Naive thymus-derived CD4-positive, alpha-beta T cell (primary cell): ENCODE data around the gene PGC. TPM values are rescaled to one million over a fixed set of nuclear protein-coding genes. Genes with fewer than 3 reads are reported as not detected.

Source experiments
- ATAC-seq: fragments of 150-1000 bp; cut with Tn5 transposase; 2 replicates; pipeline ENCODE4 v1.10.0; 2021; ENCODE audit warnings: mild to moderate bottlenecking, moderate library complexity
- CTCF ChIA-PET: fragments of 350-600 bp; sonication (Branson Sonifier 250); formaldehyde crosslinking; loops from one replicate; lab custom pipeline; 2021; ENCODE audit warnings: antibody characterized with exemption; lab: Charles Lee
- POLR2A ChIA-PET: fragments of 350-600 bp; sonication (Branson Sonifier 250); formaldehyde crosslinking; loops from one replicate; lab custom pipeline; 2021; ENCODE audit warnings: antibody characterized with exemption, inconsistent platforms; lab: Charles Lee
- DNase-seq, 9 donors: peaks; one replicate each; pipeline versions ENCODE4 v3.0.0 to v3.0.0-alpha.2; 2020 to 2022; ENCODE audit warnings: mixed read lengths in 1 of 9
- H3K27ac ChIP-seq: one replicate; pipeline ENCODE4 v1.7.0; 2013; ENCODE audit warnings: mild to moderate bottlenecking, low read depth, low read length, moderate library complexity
- H3K27me3 ChIP-seq, 2 donors: one replicate each; pipeline ENCODE4 v1.7.0; 2013; ENCODE audit warnings: low read length in 2 of 2, mild to moderate bottlenecking in 2 of 2, moderate library complexity in 2 of 2; ENCODE audit not compliant: control insufficient read depth in 2 of 2, insufficient read depth in 2 of 2
- H3K36me3 ChIP-seq, 3 experiments: 1 replicate in 2 of 3; 2 replicates in 1 of 3; pipeline ENCODE4 v1.7.0; 2013; ENCODE audit warnings: low read length in 3 of 3, mild to moderate bottlenecking in 3 of 3, moderate library complexity in 1 of 3; ENCODE audit not compliant: insufficient read depth in 3 of 3, control insufficient read depth in 2 of 3
- H3K4me1 ChIP-seq, 2 donors: one replicate each; pipeline ENCODE4 v1.7.0; 2013; ENCODE audit warnings: low read length in 2 of 2, mild to moderate bottlenecking in 2 of 2, moderate library complexity in 1 of 2; ENCODE audit not compliant: control insufficient read depth in 2 of 2, insufficient read depth in 2 of 2
- H3K4me3 ChIP-seq: 2 replicates; pipeline ENCODE4 v1.7.0; 2013; ENCODE audit warnings: mild to moderate bottlenecking, low read length
- H3K9me3 ChIP-seq, 3 experiments: 1 replicate in 2 of 3; 2 replicates in 1 of 3; pipeline ENCODE4 v1.7.0; 2013; ENCODE audit warnings: low read length in 3 of 3; ENCODE audit not compliant: control insufficient read depth in 2 of 3
- H3K27ac Mint-ChIP-seq, 9 donors: one replicate each; pipeline ENCODE4 v1.8.0; 2020 to 2022; ENCODE audit warnings: mixed read lengths in 9 of 9, mild to moderate bottlenecking in 8 of 9, moderate library complexity in 5 of 9, inconsistent platforms in 2 of 9
- H3K27me3 Mint-ChIP-seq, 5 donors: one replicate each; pipeline ENCODE4 v1.8.0; 2021 to 2022; ENCODE audit warnings: mixed read lengths in 5 of 5, mild to moderate bottlenecking in 1 of 5
- H3K36me3 Mint-ChIP-seq, 5 donors: one replicate each; pipeline ENCODE4 v1.8.0; 2020 to 2022; ENCODE audit warnings: mixed read lengths in 5 of 5, mild to moderate bottlenecking in 3 of 5, inconsistent platforms in 1 of 5
- H3K4me1 Mint-ChIP-seq, 7 donors: one replicate each; pipeline ENCODE4 v1.8.0; 2020 to 2022; ENCODE audit warnings: mixed read lengths in 7 of 7, mild to moderate bottlenecking in 3 of 7, inconsistent platforms in 1 of 7
- H3K4me3 Mint-ChIP-seq, 10 donors: one replicate each; pipeline ENCODE4 v1.8.0; 2020 to 2022; ENCODE audit warnings: mild to moderate bottlenecking in 10 of 10, mixed read lengths in 10 of 10, moderate library complexity in 6 of 10, inconsistent platforms in 2 of 10
- H3K9me3 Mint-ChIP-seq, 11 donors: one replicate each; pipeline ENCODE4 v1.8.0; 2020 to 2022; ENCODE audit warnings: mixed read lengths in 11 of 11, mild to moderate bottlenecking in 4 of 11, inconsistent platforms in 1 of 11, moderate library complexity in 1 of 11
- intact Hi-C, 2 donors: fragments of 100-400 bp; cut with micrococcal nuclease; formaldehyde crosslinking; loops; one replicate each; pipeline ENCODE4 v1.15.1; 2023
- polyA plus RNA-seq, 2 donors: library from polyadenylated mRNA; unstranded; fragments of 300-500 nt; fragmentation: Illumina TruSeq; gene quantifications; one replicate each; pipeline ENCODE4 v1.2.3, GENCODE V29; 2021
- total RNA-seq, 6 experiments: library from RNA in 5 of 6; stranded (reverse) in 5 of 6; gene quantifications; 1 replicate in 5 of 6; 2 replicates in 1 of 6; pipeline ENCODE4 v1.2.3 and lab custom pipeline; 2021 to 2026

The PGC gene
- total and polyA plus RNA-seq, 7 experiments from 2014 or later, result not detected

GRCh38 chr6:41783106-41783780 lies 36.0 kb upstream of the PGC start:
- peak overlapping the region in 1 of 10 donors; percentile 38 for H3K4me3 Mint-ChIP-seq
- no peaks in the 10 kb centered on the region for H3K27me3 ChIP-seq
- ATAC-seq, result no peak
- no peak for DNase-seq
- no peak overlapping the region for H3K27ac Mint-ChIP-seq
- peaks cover 0 to 2% (median 0%) of the 10 kb centered on the region in 5 donors for H3K36me3 Mint-ChIP-seq
- peaks cover 13 to 15% of the 10 kb centered on the region in 2 donors for H3K4me1 ChIP-seq
- peaks cover 10 to 32% (median 23%) of the 10 kb centered on the region in 7 donors for H3K4me1 Mint-ChIP-seq
- peaks cover 0 to 24% (median 0%) of the 10 kb centered on the region in 5 donors for H3K27me3 Mint-ChIP-seq
- peaks cover 0 to 8% (median 0%) of the 10 kb centered on the region in 3 experiments for H3K36me3 ChIP-seq
- ChIA-PET POLR2A (no interaction called here), CTCF (interaction anchor here (5.3 kb wide), 1 partner anchor 262 kb away, joined by 49 read pairs; no protein-coding TSS in a partner anchor)
- H3K27ac ChIP-seq, result no peak overlapping the region
- H3K9me3 ChIP-seq, result no peaks in the 10 kb centered on the region
- intact Hi-C loops, result loop anchor here (5.0 to 10.0 kb wide), 2 partner anchors 449 to 1112 kb away; a partner anchor contains a TSS
- no peak overlapping the region for H3K4me3 ChIP-seq
- peaks cover 0 to 2% (median 0%) of the 10 kb centered on the region in 11 donors for H3K9me3 Mint-ChIP-seq

GRCh38 chr6:41781366-41781730 lies 34.2 kb upstream of the PGC start:
- H3K36me3 ChIP-seq, result peaks cover 0 to 10% (median 0%) of the 10 kb centered on the region in 3 experiments
- no peak overlapping the region for H3K4me3 ChIP-seq
- no peak for ATAC-seq
- no peak for DNase-seq
- H3K9me3 ChIP-seq, result no peaks in the 10 kb centered on the region
- no peak overlapping the region for H3K27ac ChIP-seq
- Mint-ChIP-seq H3K36me3 (peaks cover 0 to 2% (median 0%) of the 10 kb centered on the region in 5 donors), H3K4me1 (peaks cover 10 to 28% (median 24%) of the 10 kb centered on the region in 7 donors), H3K9me3 (peaks cover 0 to 2% (median 0%) of the 10 kb centered on the region in 11 donors), H3K27me3 (peaks cover 0 to 24% (median 0%) of the 10 kb centered on the region in 5 donors), H3K27ac (peak overlapping the region in 4 of 9 donors; percentile 2 to 39 (median 3)), H3K4me3 (peak overlapping the region; percentile 44 to 94 (median 73))
- CTCF ChIA-PET, result interaction anchor here (0.7 to 1.8 kb wide), 5 partner anchors 9 to 386 kb away, joined by 3 to 5 read pairs (median 4); partner anchors contain the start of gene BYSL
- intact Hi-C loops, result loop anchor here (2.0 to 10.0 kb wide), 3 partner anchors 323 to 1113 kb away; a partner anchor contains a TSS
- peaks cover 13 to 15% of the 10 kb centered on the region in 2 donors for H3K4me1 ChIP-seq
- H3K27me3 ChIP-seq, result no peaks in the 10 kb centered on the region
- POLR2A ChIA-PET, result interaction anchor here (0.6 to 1.0 kb wide), 3 partner anchors 264 to 782 kb away, joined by 3 to 4 read pairs (median 3); partner anchors contain the start of gene UBR2

- Histone ChIP-seq H3K36me3 (peaks cover 0 to 10% (median 0%) of the 10 kb centered on the region in 3 experiments), H3K9me3 (no peaks in the 10 kb centered on the region), H3K4me1 (peaks cover 8 to 9% of the 10 kb centered on the region in 2 donors), H3K4me3 (peak within 1 kb of the TSS; percentile 59), H3K27me3 (no peaks in the 10 kb centered on the region), H3K27ac (peak within 1 kb of the TSS; percentile 65)
- ChIA-PET POLR2A (interaction anchor here (0.5 to 1.0 kb wide), 2 partner anchors 264 to 411 kb away, joined by 3 read pairs; no protein-coding TSS in a partner anchor), CTCF (interaction anchor here (1.1 to 1.8 kb wide), 3 partner anchors 9 to 387 kb away, joined by 3 to 4 read pairs (median 4); no protein-coding TSS in a partner anchor)
- Mint-ChIP-seq H3K27me3 (peaks cover 0 to 24% (median 0%) of the 10 kb centered on the region in 5 donors), H3K9me3 (peaks cover 0 to 2% (median 0%) of the 10 kb centered on the region in 11 donors), H3K4me3 (peak within 1 kb of the TSS; percentile 81 to 95 (median 88)), H3K27ac (peak within 1 kb of the TSS in 7 of 9 donors; percentile 10 to 74 (median 39)), H3K36me3 (peaks cover 0 to 2% (median 0%) of the 10 kb centered on the region in 5 donors), H3K4me1 (peaks cover 10 to 27% (median 23%) of the 10 kb centered on the region in 7 donors)
- DNase-seq (no peak), ATAC-seq (no peak)
- intact Hi-C loops, result loop anchor here (1.0 to 10.0 kb wide), 13 partner anchors 45 to 1114 kb away; partner anchors contain the start of genes MRPS10 (in 2 of the 2), TFEB (in 2 of the 2), CCND3 (in 1 of the 2) and TAF8 (in 1 of the 2)
Measured at GRCh38 chr6:41780551-41781365, 33.6 kb upstream of the PGC start, which contains the start of gene PRICKLE4. PRICKLE4 (plus strand) TSS chr6:41780782; CDS start chr6:41783474, 2,692 bp downstream.

GRCh38 chr6:41779788-41780550 lies 32.8 kb upstream of the PGC start, which contains the start of gene FRS3:
FRS3 (minus strand) TSS chr6:41779900; CDS start chr6:41776987, 2,913 bp downstream.
- ChIA-PET POLR2A (no interaction called here), CTCF (no interaction called here)
- Mint-ChIP-seq H3K4me3 (peak within 1 kb of the TSS; percentile 87 to 95 (median 90)), H3K27me3 (peaks cover 0 to 24% (median 0%) of the 10 kb centered on the region in 5 donors), H3K27ac (peak within 1 kb of the TSS; percentile 47 to 86 (median 72)), H3K9me3 (peaks cover 0 to 2% (median 0%) of the 10 kb centered on the region in 11 donors), H3K36me3 (peaks cover 0 to 8% (median 2%) of the 10 kb centered on the region in 5 donors), H3K4me1 (peaks cover 10 to 26% (median 22%) of the 10 kb centered on the region in 7 donors)
- peak; percentile 99 for ATAC-seq
- peak; percentile 96 to 100 (median 97) for DNase-seq
- H3K4me1 ChIP-seq, result peaks cover 7 to 9% of the 10 kb centered on the region in 2 donors
- H3K4me3 ChIP-seq, result peak within 1 kb of the TSS; percentile 59
- peak within 1 kb of the TSS; percentile 65 for H3K27ac ChIP-seq
- intact Hi-C loops, result loop anchor here (1.0 to 10.0 kb wide), 14 partner anchors 7 to 1115 kb away; partner anchors contain the start of genes MRPS10 (in 2 of the 2), TFEB (in 2 of the 2), TOMM6 (in 2 of the 2) and CCND3 (in 1 of the 2)
- H3K27me3 ChIP-seq, result no peaks in the 10 kb centered on the region
- H3K9me3 ChIP-seq, result no peaks in the 10 kb centered on the region
- peaks cover 0 to 18% (median 0%) of the 10 kb centered on the region in 3 experiments for H3K36me3 ChIP-seq

- Histone ChIP-seq H3K9me3 (no peaks in the 10 kb centered on the region), H3K4me1 (peaks cover 7 to 9% of the 10 kb centered on the region in 2 donors), H3K27me3 (no peaks in the 10 kb centered on the region), H3K36me3 (peaks cover 0 to 25% (median 0%) of the 10 kb centered on the region in 3 experiments), H3K27ac (peak overlapping the region; percentile 65), H3K4me3 (peak overlapping the region; percentile 24)
- ATAC-seq (no peak), DNase-seq (no peak)
- intact Hi-C loops, result loop anchor here (1.0 kb wide), 1 partner anchor 8 kb away; the partner anchor contains the start of gene TOMM6 (in 2 of the 2)
- Mint-ChIP-seq H3K9me3 (peaks cover 0 to 2% (median 0%) of the 10 kb centered on the region in 11 donors), H3K4me1 (peaks cover 10 to 26% (median 22%) of the 10 kb centered on the region in 7 donors), H3K4me3 (peak overlapping the region; percentile 83 to 94 (median 90)), H3K36me3 (peaks cover 0 to 15% (median 7%) of the 10 kb centered on the region in 5 donors), H3K27ac (peak overlapping the region; percentile 26 to 86 (median 71)), H3K27me3 (peaks cover 0 to 23% (median 0%) of the 10 kb centered on the region in 5 donors)
- ChIA-PET POLR2A (no interaction called here), CTCF (no interaction called here)
Measured at GRCh38 chr6:41779336-41779735, 32.1 kb upstream of the PGC start.
